ENCODE data around the gene DEPDC4. TPM values are rescaled to one million over a fixed set of nuclear protein-coding genes. Genes with fewer than 3 reads are reported as not detected.

Gene DEPDC4
- total RNA-seq, 1 donor from 2014 or later: 4.3 TPM

DNA sequence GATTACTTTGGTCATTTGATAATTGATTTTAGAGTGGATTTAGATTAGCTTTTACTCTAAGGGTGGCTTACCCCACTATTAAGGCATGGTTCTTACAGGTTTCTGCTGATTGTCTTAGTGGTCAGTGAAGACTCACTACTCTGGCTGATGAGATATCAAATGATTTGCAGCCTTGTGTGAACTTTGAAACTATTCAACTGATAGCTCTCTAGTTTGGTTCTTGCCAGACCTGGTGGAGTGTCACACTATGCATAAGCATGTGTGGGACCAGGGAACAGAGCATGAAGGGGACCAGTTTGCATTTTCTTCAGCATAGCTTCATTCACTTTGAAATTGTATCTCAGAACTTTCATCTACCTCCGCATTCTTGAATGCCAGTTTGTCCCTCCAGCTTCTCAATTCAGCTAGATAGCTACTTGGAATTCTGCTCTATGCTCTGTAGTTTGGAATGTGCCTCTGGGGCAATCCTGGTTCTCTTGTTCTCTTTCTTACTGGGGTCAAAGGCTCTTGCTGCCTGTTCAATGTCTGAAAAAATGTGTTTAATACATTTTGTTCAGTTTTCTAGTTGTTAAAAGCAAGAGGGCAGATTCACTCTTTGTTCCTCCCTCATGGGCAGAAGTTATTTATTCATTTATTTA is 12.8 kb upstream of the DEPDC4 start:
- H3K9me3 Mint-ChIP-seq (ENCODE audit: low read depth): peaks cover 6% of the 10 kb centered on the region
- no peaks in the 10 kb centered on the region for H3K27me3 Mint-ChIP-seq
- no peak for DNase-seq (ENCODE audit: low spot score, unreplicated experiment)
- H3K36me3 Mint-ChIP-seq (ENCODE audit: insufficient read depth): peaks cover 17% of the 10 kb centered on the region
- peaks cover 9% of the 10 kb centered on the region for H3K4me1 Mint-ChIP-seq (ENCODE audit: low read depth)
- TF ChIP-seq, protein P1, sequence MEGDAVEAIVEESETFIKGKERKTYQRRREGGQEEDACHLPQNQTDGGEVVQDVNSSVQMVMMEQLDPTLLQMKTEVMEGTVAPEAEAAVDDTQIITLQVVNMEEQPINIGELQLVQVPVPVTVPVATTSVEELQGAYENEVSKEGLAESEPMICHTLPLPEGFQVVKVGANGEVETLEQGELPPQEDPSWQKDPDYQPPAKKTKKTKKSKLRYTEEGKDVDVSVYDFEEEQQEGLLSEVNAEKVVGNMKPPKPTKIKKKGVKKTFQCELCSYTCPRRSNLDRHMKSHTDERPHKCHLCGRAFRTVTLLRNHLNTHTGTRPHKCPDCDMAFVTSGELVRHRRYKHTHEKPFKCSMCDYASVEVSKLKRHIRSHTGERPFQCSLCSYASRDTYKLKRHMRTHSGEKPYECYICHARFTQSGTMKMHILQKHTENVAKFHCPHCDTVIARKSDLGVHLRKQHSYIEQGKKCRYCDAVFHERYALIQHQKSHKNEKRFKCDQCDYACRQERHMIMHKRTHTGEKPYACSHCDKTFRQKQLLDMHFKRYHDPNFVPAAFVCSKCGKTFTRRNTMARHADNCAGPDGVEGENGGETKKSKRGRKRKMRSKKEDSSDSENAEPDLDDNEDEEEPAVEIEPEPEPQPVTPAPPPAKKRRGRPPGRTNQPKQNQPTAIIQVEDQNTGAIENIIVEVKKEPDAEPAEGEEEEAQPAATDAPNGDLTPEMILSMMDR (IDR thresholded peaks at IDR 0.05; ENCODE audit: unreplicated experiment): no peak
- H3K27ac Mint-ChIP-seq: peak overlapping the region; percentile 7
- H3K4me3 Mint-ChIP-seq (ENCODE audit: low read depth): no peak overlapping the region

- no peaks in the 10 kb centered on the region for H3K27me3 Mint-ChIP-seq
- peaks cover 9% of the 10 kb centered on the region for H3K4me1 Mint-ChIP-seq (ENCODE audit: low read depth)
- no peak for DNase-seq (ENCODE audit: low spot score, unreplicated experiment)
- peaks cover 22% of the 10 kb centered on the region for H3K36me3 Mint-ChIP-seq (ENCODE audit: insufficient read depth)
- TF ChIP-seq, protein P1 (IDR thresholded peaks at IDR 0.05; ENCODE audit: unreplicated experiment): no peak
- H3K27ac Mint-ChIP-seq: no peak overlapping the region
- H3K4me3 Mint-ChIP-seq (ENCODE audit: low read depth): no peak overlapping the region
- H3K9me3 Mint-ChIP-seq (ENCODE audit: low read depth): peaks cover 6% of the 10 kb centered on the region
Measured at GRCh38 chr12:100279159-100279558, 12.3 kb upstream of the DEPDC4 start.

DNA sequence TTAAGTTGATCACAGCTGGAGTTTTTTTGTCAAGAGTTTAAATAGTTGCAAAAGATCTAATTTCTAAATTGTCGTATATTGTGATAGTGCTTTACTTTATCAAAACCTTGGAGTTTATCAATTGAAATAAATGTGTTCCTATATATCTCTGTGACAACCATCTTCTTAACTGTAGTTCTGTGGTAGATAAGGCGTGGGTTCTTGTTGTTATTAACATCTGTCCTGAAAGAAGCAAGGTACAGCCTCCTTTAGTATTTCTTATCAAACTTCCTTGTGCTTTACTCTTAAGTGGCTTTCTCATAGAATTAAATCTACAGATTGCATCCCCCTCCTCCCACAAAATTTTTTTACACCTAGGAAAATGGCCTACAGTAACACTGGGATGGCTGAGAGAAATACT is 7.4 kb upstream of the DEPDC4 start:
- H3K4me3 Mint-ChIP-seq (ENCODE audit: low read depth): no peak overlapping the region
- H3K27ac Mint-ChIP-seq: peak overlapping the region; percentile 56
- peaks cover 19% of the 10 kb centered on the region for H3K36me3 Mint-ChIP-seq (ENCODE audit: insufficient read depth)
- TF ChIP-seq, protein P1 (IDR thresholded peaks at IDR 0.05; ENCODE audit: unreplicated experiment): no peak
- peaks cover 6% of the 10 kb centered on the region for H3K9me3 Mint-ChIP-seq (ENCODE audit: low read depth)
- no peaks in the 10 kb centered on the region for H3K27me3 Mint-ChIP-seq
- DNase-seq (ENCODE audit: low spot score, unreplicated experiment): no peak
- peaks cover 9% of the 10 kb centered on the region for H3K4me1 Mint-ChIP-seq (ENCODE audit: low read depth)

- Mint-ChIP-seq H3K9me3 (ENCODE audit: low read depth) (peaks cover 6% of the 10 kb centered on the region), H3K4me1 (ENCODE audit: low read depth) (peaks cover 14% of the 10 kb centered on the region), H3K27me3 (no peaks in the 10 kb centered on the region), H3K27ac (no peak overlapping the region), H3K4me3 (ENCODE audit: low read depth) (no peak overlapping the region), H3K36me3 (ENCODE audit: insufficient read depth) (peaks cover 17% of the 10 kb centered on the region)
- no peak for DNase-seq (ENCODE audit: low spot score, unreplicated experiment)
- TF ChIP-seq, protein P1 (IDR thresholded peaks at IDR 0.05; ENCODE audit: unreplicated experiment): no peak
Measured at GRCh38 chr12:100273782-100274181, 6.9 kb upstream of the DEPDC4 start.

DNA sequence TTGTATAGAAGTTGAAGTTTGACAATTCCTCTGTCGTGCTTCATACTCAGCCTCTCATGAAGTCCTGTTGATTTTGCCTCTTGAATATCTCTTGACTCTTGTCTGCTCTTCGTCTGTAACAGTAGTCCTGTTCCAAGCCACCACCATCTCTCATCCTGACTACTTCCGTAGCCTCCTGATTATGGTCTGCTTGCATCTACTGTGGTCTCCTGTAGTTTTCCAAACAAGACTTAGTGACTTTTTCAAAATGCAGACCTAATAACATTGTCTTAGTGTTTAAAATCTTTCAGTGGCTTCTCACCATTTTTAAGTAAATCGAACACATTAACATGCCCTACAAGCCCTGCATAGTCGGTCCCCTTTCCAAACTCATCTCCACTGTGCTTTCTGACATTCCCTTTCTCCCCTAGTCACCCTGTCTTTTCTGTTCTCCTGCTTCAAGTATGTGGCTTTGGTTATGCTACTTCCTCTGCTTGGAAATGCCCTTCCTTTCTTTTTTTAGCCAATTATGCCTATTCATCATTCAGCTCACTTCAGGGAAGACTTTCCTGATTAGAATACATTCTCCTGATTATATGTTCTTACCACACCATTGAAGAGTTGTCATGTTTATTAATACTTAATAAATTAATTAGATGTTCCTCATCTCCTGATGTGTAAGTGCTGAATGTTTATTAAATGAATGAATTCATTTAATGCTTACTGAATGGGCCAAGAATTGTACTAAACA is 2.1 kb upstream of the DEPDC4 start:
- no peaks in the 10 kb centered on the region for H3K36me3 Mint-ChIP-seq (ENCODE audit: insufficient read depth)
- peak overlapping the region; percentile 43 for H3K27ac Mint-ChIP-seq
- TF ChIP-seq, protein P1 (IDR thresholded peaks at IDR 0.05; ENCODE audit: unreplicated experiment): no peak
- peaks cover 18% of the 10 kb centered on the region for H3K4me1 Mint-ChIP-seq (ENCODE audit: low read depth)
- no peaks in the 10 kb centered on the region for H3K9me3 Mint-ChIP-seq (ENCODE audit: low read depth)
- DNase-seq (ENCODE audit: low spot score, unreplicated experiment): no peak
- no peaks in the 10 kb centered on the region for H3K27me3 Mint-ChIP-seq
- H3K4me3 Mint-ChIP-seq (ENCODE audit: low read depth): peak overlapping the region; percentile 99
